HL-60/S4 treated with retinoic acid at 250 ng/mL for 4 days and 3 days (cell line): ENCODE results near the gene PCDH17.

Source experiments
- in situ Hi-C: fragments of 300-500 bp; cut with MboI; formaldehyde crosslinking; loops from 2 replicates; pipeline ENCODE4 v1.7.0; 2022; ENCODE audit warnings: low sequenced_read_pairs

The PCDH17 gene

GRCh38 chr13:57635541-57636085 is 4.1 kb downstream of the PCDH17 start:
- in situ Hi-C loops, result no loop called here

DNA sequence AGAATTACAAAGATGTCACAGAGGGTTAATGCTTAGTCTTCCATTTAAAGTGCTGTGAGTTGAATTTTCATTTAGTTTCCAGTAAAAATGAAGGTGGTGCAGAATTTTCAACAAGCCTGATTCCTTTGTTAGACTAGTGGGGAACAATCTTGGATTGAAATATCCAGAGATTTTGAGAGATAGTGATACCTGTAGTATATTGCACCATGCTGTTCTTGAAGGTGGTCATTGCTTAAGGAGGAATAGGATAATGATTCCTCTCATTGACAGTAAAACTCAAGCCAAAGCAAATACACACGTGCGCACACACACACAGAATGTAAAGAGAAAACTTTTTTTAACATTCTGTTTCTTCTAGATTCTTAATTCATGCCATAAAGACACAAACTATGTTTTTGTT is 5.3 kb downstream of the PCDH17 start:
- in situ Hi-C loops, result no loop called here

GRCh38 chr13:57637515-57637914 is 6.0 kb downstream of the PCDH17 start:
- in situ Hi-C loops, result no loop called here

DNA sequence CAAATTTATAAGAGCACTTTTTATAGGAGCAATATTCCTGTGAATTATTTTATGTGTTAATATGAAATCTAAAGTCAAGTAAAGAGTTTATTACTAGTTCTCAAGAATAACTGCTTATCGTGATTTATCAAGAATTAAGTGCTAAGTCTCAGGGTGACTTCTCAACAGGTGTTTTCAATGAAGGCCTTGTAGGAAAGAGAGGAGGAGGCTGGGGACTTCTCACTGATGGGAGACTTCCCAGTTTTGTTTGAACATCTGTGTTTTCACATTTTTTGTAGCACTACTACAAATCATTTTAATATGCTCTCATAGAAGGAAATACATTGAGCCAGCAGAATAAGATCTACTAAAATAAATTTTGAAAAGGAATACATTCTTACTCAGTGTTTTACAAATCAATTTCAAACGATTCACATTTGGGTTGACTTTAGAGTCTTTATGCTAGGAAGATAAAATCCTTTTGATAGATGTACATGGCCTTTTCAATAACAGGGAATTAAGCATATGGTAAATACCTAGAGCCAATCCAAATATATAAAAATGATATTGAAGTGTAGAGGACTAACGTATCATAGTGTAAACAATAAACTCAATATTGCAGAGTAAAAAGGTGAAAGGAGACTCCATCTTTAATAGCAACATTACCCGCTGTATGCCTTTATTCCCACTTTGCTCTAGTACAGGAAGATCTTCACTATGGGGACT is 6.8 kb downstream of the PCDH17 start:
- in situ Hi-C loops, result no loop called here

DNA sequence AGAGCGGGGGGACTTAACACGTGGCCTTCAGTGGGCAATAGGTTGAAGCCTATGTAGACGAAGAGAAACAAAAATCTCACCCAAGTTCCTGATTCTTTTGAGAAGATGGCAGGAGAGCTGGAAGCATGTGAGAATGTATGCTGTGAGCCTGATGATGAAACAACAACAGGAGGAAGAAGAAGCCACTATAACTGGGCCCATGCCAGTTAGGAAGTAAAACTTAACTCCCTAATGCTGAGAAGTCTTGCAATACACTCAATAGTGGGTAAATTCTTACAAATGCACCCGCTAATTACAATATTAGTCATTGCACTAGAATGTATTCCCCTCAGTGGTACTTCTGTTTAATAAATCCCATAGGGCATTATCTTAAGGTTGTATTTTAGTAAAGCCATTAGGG is 9.1 kb downstream of the PCDH17 start:
- in situ Hi-C loops, result no loop called here

GRCh38 chr13:57641051-57641450 is 9.5 kb downstream of the PCDH17 start:
- in situ Hi-C loops, result no loop called here

- in situ Hi-C loops, result no loop called here
Observed at GRCh38 chr13:57644106-57644505, 12.6 kb downstream of the PCDH17 start.

DNA sequence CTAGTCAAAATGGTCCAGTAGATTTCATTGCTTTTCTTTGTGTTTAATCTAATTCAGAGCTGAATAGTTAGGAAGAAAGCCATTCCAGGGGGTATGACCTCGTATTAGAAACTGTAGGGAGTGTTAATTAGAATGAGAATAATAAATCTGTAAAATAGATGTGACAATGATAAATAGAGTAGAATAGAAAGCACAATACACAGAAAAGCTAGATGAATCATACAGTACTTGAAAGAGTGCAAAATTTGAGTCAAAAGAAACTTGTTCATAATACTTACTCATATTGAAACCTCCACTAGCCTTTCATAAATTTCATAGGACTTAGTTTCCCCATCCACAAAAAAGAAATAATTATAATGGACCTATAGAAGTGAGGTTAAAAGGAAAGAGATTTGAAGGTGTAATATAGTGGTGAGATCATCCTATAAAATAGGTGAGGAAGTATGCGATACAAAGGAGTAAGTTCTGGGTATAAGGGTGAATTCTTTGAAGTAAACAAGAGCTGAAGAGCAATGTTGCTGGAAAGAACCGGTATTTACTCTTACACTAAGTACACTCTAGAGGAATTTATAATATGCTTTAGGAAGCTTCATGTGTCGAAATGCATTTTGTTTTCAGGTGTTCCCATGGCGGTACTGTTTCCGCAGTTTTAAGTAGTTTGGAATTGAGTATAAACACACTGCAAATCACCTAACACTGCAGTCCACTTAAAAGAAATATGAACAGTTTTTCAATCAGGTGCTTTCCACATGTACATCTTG is 21.9 kb downstream of the PCDH17 start:
- in situ Hi-C loops, result no loop called here

- in situ Hi-C loops, result no loop called here
Observed at GRCh38 chr13:57665481-57665880, 33.9 kb downstream of the PCDH17 start.

DNA sequence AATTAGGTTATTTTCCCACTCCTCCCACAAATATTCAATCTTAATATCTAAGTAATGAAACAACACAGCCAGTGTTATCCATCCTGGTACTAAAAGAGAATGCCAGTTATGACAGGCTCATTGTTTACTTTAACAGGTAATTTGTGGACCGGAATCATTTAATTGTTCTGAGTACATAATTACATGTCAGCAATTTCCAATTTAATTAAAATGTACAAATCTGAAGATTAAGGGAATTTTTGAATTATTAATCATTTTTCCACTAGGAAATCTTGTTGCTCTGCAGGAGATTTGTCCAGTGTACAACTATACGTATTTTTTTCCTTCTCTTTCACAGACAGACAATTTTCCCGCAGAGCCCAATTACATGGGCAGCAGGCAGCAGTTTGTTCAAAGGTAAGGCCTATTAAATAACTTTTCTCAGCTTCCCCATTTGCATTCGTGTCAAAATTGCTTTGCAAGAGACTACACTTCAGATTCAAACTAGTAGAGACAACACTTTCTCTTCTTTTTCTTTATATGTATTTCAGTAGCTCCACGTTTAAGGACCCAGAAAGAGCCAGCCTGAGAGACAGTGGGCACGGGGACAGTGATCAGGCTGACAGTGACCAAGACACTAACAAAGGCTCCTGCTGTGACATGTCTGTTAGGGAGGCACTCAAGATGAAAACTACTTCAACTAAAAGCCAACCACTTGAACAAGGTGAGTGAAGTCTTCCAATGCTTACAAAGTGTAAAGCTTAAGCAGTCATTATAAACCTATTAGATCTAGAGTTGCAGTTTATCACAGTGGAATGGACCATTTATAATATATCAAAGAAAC is 34.8 kb downstream of the PCDH17 start:
- in situ Hi-C loops, result no loop called here

DNA sequence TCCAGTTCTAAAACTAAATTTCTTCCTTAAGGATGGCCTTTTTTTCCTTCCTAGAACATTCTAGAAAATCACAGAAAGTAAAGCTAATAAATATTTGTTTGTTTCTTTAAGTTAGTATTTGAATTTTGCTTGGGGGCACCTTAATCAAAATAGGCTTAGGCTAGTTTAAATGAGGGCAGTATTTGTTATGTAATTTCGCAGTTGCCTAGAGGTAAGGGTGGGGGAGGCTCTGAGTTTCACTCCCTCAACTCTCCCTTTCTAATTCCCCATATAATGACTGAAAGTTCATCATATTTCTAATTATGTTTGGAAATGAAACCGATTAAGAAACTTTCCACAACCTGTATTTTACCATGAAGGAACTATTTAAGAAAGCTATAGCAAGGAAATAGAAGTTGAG is 40.6 kb downstream of the PCDH17 start:
- in situ Hi-C loops, result no loop called here

GRCh38 chr13:57673197-57673596 is 41.7 kb downstream of the PCDH17 start:
- in situ Hi-C loops, result no loop called here

GRCh38 chr13:57675526-57675925 is 44.0 kb downstream of the PCDH17 start:
- in situ Hi-C loops, result no loop called here

DNA sequence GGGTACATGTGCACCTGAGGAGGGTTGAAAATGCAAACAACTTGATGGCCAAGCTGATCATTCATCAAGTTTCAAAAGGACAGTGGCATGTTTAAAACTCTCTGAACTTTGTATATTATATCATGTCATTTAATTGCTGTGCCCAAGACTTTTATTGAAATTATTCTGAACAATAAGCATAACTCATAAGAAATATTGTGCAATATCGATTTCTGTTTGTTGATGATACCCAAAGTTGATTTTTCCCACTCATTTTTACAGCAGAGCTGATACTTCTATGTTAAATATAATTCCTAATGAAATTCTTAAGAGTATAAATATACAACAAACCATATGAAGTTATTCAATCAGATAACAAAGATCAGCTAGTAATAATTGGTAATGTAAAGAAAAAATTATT is 49.1 kb downstream of the PCDH17 start:
- in situ Hi-C loops, result no loop called here

- in situ Hi-C loops, result no loop called here
Observed at GRCh38 chr13:57682128-57682716, 50.7 kb downstream of the PCDH17 start.

- in situ Hi-C loops, result no loop called here
Observed at GRCh38 chr13:57698851-57699250, 67.3 kb downstream of the PCDH17 start.

DNA sequence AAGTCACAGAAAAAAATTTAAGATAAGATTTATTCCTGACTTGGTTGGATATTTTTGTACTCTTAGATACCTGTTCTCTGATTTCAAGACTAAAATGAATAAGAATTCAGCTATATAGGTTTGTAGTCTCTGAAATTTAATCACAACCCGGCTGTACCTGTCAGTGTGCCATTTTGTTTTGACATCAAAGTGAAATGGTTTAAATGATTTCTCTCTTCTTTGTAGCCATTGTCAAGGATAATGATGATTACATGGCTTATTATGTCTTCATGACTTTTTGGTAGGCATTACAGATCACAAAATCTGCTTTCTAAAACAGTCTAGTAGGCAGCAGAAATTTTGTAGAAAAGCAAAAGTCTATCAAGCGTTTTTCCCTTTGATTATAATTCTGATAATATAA is 72.5 kb downstream of the PCDH17 start:
- in situ Hi-C loops, result no loop called here

GRCh38 chr13:57716295-57716694 is 84.8 kb downstream of the PCDH17 start:
- in situ Hi-C loops, result no loop called here

- in situ Hi-C loops, result no loop called here
Observed at GRCh38 chr13:57724486-57725272, 93.1 kb downstream of the PCDH17 start.

DNA sequence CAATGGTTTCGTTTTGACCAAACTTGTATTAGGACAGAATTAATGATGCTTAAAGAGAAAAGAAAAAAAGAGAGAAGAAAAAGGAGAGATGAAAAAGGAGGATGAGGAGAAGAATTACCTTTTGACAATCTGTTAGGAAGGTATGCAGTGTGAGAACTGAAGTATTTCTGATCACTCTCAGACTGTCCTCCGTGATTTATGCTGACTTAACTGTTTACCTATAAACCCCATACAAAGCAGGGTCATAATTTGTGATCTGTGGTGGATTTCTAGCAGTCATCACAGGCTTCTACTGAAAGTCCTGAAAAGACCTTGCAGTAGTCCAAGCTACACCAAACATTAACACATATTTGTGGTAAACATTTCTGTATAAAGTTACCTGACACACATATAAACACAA is 93.9 kb downstream of the PCDH17 start:
- in situ Hi-C loops, result no loop called here
